Measurements from ENCODE around the gene KDM4C. TPM values are rescaled to one million over a fixed set of nuclear protein-coding genes. Genes with fewer than 3 reads are reported as not detected.

The KDM4C gene
- total RNA-seq, 1 experiment from 2014 or later = 7.1 TPM

DNA sequence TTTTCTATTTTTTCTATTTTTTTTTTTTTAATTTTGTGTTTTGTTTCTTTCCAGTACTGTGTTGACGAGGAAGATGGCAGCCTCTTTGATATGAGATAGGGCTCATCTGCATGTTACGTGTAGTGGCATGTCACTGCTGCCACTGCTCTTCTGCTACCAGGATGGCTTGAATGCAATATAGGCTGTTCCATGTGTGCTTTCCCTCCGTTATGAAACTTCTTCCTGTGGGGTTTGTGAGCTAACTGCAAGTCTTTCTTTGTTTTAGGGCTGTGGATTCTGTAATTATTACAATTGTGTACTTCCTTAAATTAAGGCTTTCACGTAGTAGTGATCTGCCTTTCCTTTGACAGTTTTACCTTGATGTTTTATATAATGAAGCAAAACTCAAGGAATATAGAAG, 184.6 kb downstream of the KDM4C start:
- intact Hi-C loops (cut with micrococcal nuclease; ENCODE audit: unreplicated experiment) = no loop called here
- Histone ChIP-seq H3K4me3 (ENCODE audit: low read depth in 2 of 2, low read length in 2 of 2) (no peak overlapping the region), H3K4me1 (ENCODE audit: control insufficient read depth, insufficient read depth, low read length) (no peaks in the 10 kb centered on the region), H3K27ac (ENCODE audit: low read length) (no peak overlapping the region), H3K27me3 (ENCODE audit: control insufficient read depth, insufficient read depth, low read length) (no peaks in the 10 kb centered on the region), H3K36me3 (ENCODE audit: control insufficient read depth, insufficient read depth, low read length) (no peaks in the 10 kb centered on the region), H3K9me3 (ENCODE audit: control insufficient read depth, insufficient read depth, low read depth, low read length) (no peaks in the 10 kb centered on the region)
- ATAC-seq = no peak
- TF ChIP-seq POLR2AphosphoS5 (IDR thresholded peaks at IDR 0.05; ENCODE audit: low read depth, low read length) (no peak), SIN3A (IDR thresholded peaks at IDR 0.05; ENCODE audit: borderline replicate concordance, insufficient read depth, low read depth, low read length) (no peak), TCF7L2 (IDR thresholded peaks at IDR 0.05; ENCODE audit: low read depth, low read length) (no peak)
- TF ChIP-seq, protein P1, sequence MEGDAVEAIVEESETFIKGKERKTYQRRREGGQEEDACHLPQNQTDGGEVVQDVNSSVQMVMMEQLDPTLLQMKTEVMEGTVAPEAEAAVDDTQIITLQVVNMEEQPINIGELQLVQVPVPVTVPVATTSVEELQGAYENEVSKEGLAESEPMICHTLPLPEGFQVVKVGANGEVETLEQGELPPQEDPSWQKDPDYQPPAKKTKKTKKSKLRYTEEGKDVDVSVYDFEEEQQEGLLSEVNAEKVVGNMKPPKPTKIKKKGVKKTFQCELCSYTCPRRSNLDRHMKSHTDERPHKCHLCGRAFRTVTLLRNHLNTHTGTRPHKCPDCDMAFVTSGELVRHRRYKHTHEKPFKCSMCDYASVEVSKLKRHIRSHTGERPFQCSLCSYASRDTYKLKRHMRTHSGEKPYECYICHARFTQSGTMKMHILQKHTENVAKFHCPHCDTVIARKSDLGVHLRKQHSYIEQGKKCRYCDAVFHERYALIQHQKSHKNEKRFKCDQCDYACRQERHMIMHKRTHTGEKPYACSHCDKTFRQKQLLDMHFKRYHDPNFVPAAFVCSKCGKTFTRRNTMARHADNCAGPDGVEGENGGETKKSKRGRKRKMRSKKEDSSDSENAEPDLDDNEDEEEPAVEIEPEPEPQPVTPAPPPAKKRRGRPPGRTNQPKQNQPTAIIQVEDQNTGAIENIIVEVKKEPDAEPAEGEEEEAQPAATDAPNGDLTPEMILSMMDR (IDR thresholded peaks at IDR 0.05) = no peak
- TF ChIP-seq, protein P2, sequence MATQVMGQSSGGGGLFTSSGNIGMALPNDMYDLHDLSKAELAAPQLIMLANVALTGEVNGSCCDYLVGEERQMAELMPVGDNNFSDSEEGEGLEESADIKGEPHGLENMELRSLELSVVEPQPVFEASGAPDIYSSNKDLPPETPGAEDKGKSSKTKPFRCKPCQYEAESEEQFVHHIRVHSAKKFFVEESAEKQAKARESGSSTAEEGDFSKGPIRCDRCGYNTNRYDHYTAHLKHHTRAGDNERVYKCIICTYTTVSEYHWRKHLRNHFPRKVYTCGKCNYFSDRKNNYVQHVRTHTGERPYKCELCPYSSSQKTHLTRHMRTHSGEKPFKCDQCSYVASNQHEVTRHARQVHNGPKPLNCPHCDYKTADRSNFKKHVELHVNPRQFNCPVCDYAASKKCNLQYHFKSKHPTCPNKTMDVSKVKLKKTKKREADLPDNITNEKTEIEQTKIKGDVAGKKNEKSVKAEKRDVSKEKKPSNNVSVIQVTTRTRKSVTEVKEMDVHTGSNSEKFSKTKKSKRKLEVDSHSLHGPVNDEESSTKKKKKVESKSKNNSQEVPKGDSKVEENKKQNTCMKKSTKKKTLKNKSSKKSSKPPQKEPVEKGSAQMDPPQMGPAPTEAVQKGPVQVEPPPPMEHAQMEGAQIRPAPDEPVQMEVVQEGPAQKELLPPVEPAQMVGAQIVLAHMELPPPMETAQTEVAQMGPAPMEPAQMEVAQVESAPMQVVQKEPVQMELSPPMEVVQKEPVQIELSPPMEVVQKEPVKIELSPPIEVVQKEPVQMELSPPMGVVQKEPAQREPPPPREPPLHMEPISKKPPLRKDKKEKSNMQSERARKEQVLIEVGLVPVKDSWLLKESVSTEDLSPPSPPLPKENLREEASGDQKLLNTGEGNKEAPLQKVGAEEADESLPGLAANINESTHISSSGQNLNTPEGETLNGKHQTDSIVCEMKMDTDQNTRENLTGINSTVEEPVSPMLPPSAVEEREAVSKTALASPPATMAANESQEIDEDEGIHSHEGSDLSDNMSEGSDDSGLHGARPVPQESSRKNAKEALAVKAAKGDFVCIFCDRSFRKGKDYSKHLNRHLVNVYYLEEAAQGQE (IDR thresholded peaks at IDR 0.05; ENCODE audit: insufficient read depth in 1 of 2, low read depth in 2 of 2, low read length in 1 of 2) = no peak
- ChIA-PET POLR2A (no interaction called here), CTCF (no interaction called here)
- in situ Hi-C loops (cut with HindIII; ENCODE audit: low pct_unique_long_range_greater_than_20kb, low sequenced_read_pairs) = no loop called here
- DNase-seq (ENCODE audit: low read depth, low spot score) = no peak
- no TSS peak for BruUV-seq (replicated peaks)

DNA sequence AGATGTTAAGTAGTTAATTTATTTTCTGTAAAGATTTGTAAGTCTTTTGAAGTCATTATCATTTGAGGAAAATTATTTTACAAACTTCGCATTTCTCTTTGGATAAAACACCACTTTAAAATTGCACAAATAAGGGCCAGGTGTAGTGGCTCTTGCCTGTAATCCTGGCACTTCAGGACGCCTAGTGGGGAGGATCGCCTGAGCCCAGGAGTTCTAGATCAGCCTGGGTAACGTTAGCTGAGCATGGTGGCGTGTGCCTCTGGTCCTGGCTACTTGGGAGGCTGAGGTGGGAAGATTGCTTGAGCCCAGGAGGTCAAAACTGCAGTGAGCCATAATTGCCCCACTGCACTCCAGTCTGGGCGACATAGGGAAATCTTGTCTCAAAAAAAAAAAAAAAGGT, 185.5 kb downstream of the KDM4C start:
- no peaks in the 10 kb centered on the region for H3K27me3 ChIP-seq (ENCODE audit: control insufficient read depth, insufficient read depth, low read length)
- DNase-seq (ENCODE audit: low read depth, low spot score) (no peak), ATAC-seq (no peak)
- intact Hi-C loops (cut with micrococcal nuclease; ENCODE audit: unreplicated experiment) (no loop called here), in situ Hi-C loops (cut with HindIII; ENCODE audit: low pct_unique_long_range_greater_than_20kb, low sequenced_read_pairs) (no loop called here)
- no peaks in the 10 kb centered on the region for H3K9me3 ChIP-seq (ENCODE audit: control insufficient read depth, insufficient read depth, low read depth, low read length)
- H3K27ac ChIP-seq (ENCODE audit: low read length) = no peak overlapping the region
- no TSS peak for BruUV-seq (replicated peaks)
- H3K36me3 ChIP-seq (ENCODE audit: control insufficient read depth, insufficient read depth, low read length) = no peaks in the 10 kb centered on the region
- TF ChIP-seq, protein P1 (IDR thresholded peaks at IDR 0.05) = no peak
- TF ChIP-seq POLR2AphosphoS5 (IDR thresholded peaks at IDR 0.05; ENCODE audit: low read depth, low read length) (no peak), TCF7L2 (IDR thresholded peaks at IDR 0.05; ENCODE audit: low read depth, low read length) (no peak), SIN3A (IDR thresholded peaks at IDR 0.05; ENCODE audit: borderline replicate concordance, insufficient read depth, low read depth, low read length) (no peak)
- TF ChIP-seq, protein P2 (IDR thresholded peaks at IDR 0.05; ENCODE audit: insufficient read depth in 1 of 2, low read depth in 2 of 2, low read length in 1 of 2) = no peak
- ChIA-PET CTCF (no interaction called here), POLR2A (interaction anchor here (0.7 kb wide), 1 partner anchor 23 kb away, joined by 6 read pairs; no protein-coding TSS in a partner anchor)
- H3K4me1 ChIP-seq (ENCODE audit: control insufficient read depth, insufficient read depth, low read length) = no peaks in the 10 kb centered on the region
- H3K4me3 ChIP-seq (ENCODE audit: low read depth in 2 of 2, low read length in 2 of 2) = no peak overlapping the region
